Smooth muscle cell (in vitro differentiated cells): Measurements from ENCODE around the gene PAPSS2. TPM values are rescaled to one million over a fixed set of nuclear protein-coding genes. Genes with fewer than 3 reads are reported as not detected.

ENCODE experiments used
- DNase-seq: peaks from one replicate; lab custom pipeline; 2025; ENCODE audit not compliant: unreplicated experiment; lab: John Stamatoyannopoulos, UW
- H2AFZ ChIP-seq: fragments of 200-600 bp; sonication (generic); 2 replicates; pipeline ENCODE4 v1.6.0; 2016; ENCODE audit warnings: antibody characterized with exemption, low read depth, mild to moderate bottlenecking
- H3F3A ChIP-seq: fragments of 200-600 bp; sonication (generic); 2 replicates; pipeline ENCODE4 v1.6.0; 2017; ENCODE audit warnings: antibody characterized with exemption, low read depth
- H3K27ac ChIP-seq: fragments of 200-600 bp; sonication (generic); 2 replicates; pipeline ENCODE4 v1.5.1; 2016; ENCODE audit warnings: low read depth, mild to moderate bottlenecking
- H3K27me3 ChIP-seq: fragments of 200-600 bp; sonication (generic); 2 replicates; pipeline ENCODE4 v1.6.1; 2016; ENCODE audit warnings: low read depth, mild to moderate bottlenecking
- H3K36me3 ChIP-seq: fragments of 200-600 bp; sonication (generic); 2 replicates; pipeline ENCODE4 v1.5.1; 2016; ENCODE audit warnings: low read depth
- H3K4me1 ChIP-seq: fragments of 200-600 bp; sonication (generic); 2 replicates; pipeline ENCODE4 v1.5.1; 2016; ENCODE audit warnings: low read depth
- H3K4me2 ChIP-seq: fragments of 200-600 bp; sonication (generic); 2 replicates; pipeline ENCODE4 v1.6.0; 2016; ENCODE audit warnings: mild to moderate bottlenecking
- H3K4me3 ChIP-seq: fragments of 200-600 bp; sonication (generic); 2 replicates; pipeline ENCODE4 v1.5.1; 2016; ENCODE audit warnings: mild to moderate bottlenecking
- H3K79me2 ChIP-seq: fragments of 200-600 bp; sonication (generic); 2 replicates; pipeline ENCODE4 v1.6.0; 2016; ENCODE audit warnings: low read depth, mild to moderate bottlenecking
- H3K9ac ChIP-seq: fragments of 200-600 bp; sonication (generic); 2 replicates; pipeline ENCODE4 v1.6.0; 2016; ENCODE audit warnings: low read depth
- H3K9me3 ChIP-seq: fragments of 200-600 bp; sonication (generic); replicated peaks from 2 replicates; pipeline ENCODE4 v1.5.1; 2016; ENCODE audit warnings: low read depth
- H4K20me1 ChIP-seq: fragments of 200-600 bp; sonication (generic); 2 replicates; pipeline ENCODE4 v1.6.0; 2016; ENCODE audit warnings: low read depth
- WGBS: methylation state at CpG from one replicate; pipeline ENCODE4 v1.1.7; 2016; ENCODE audit warnings: low lambda C conversion rate; 5-methylcytosine and 5-hydroxymethylcytosine counted together
- polyA plus RNA-seq: library from polyadenylated mRNA; unstranded; fragments of >200 nt; fragmentation: Nextera tagmentation; extraction: Ambion mirVana; gene quantifications from 2 replicates; pipeline ENCODE4 v1.2.1, GENCODE V29; 2016
- total RNA-seq: library from RNA; depleted of rRNA; stranded (reverse); fragments of >200 nt; gene quantifications from 2 replicates; pipeline ENCODE4 v1.2.3, GENCODE V29; 2014
- TF ChIP-seq, protein P1 (sequence below): fragments of 200-600 bp; sonication (generic); IDR thresholded peaks from 2 replicates; pipeline ENCODE4 v1.5.1; 2017; ENCODE audit warnings: borderline replicate concordance, mild to moderate bottlenecking, antibody characterized with exemption; ENCODE audit not compliant: insufficient read depth, poor library complexity, severe bottlenecking

Gene PAPSS2
- total and polyA plus RNA-seq, 2 experiments from 2014 or later: 96.1 to 105 TPM

DNA sequence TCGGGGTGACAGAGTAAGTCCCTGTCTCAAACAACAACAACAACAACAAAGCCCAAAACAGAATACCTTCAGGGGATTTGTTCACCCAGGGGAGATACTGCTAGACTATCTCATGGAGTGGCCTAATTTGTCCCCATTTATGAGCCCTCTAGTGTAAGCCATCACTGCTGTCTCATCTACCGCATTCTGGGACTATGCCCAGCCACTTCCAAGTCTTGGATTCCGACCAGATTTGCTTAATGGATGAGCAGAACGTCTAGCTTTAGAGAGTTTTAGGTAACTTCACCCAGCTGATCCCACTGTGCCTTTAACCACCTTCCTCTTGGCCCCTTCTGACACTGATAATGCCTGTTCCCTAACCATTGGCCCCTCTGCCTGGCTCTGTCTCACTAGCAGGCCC is 47.1 kb downstream of the PAPSS2 start:
- peaks cover 9% of the 10 kb centered on the region for H3K79me2 ChIP-seq
- H4K20me1 ChIP-seq: peaks cover 76% of the 10 kb centered on the region
- H3K36me3 ChIP-seq: peaks cover 12% of the 10 kb centered on the region
- H3F3A ChIP-seq: no peaks in the 10 kb centered on the region
- no peaks in the 10 kb centered on the region for H3K27me3 ChIP-seq
- no peak overlapping the region for H2AFZ ChIP-seq
- H3K9me3 ChIP-seq: no peaks in the 10 kb centered on the region
- no peak overlapping the region for H3K27ac ChIP-seq
- TF ChIP-seq, protein P1, sequence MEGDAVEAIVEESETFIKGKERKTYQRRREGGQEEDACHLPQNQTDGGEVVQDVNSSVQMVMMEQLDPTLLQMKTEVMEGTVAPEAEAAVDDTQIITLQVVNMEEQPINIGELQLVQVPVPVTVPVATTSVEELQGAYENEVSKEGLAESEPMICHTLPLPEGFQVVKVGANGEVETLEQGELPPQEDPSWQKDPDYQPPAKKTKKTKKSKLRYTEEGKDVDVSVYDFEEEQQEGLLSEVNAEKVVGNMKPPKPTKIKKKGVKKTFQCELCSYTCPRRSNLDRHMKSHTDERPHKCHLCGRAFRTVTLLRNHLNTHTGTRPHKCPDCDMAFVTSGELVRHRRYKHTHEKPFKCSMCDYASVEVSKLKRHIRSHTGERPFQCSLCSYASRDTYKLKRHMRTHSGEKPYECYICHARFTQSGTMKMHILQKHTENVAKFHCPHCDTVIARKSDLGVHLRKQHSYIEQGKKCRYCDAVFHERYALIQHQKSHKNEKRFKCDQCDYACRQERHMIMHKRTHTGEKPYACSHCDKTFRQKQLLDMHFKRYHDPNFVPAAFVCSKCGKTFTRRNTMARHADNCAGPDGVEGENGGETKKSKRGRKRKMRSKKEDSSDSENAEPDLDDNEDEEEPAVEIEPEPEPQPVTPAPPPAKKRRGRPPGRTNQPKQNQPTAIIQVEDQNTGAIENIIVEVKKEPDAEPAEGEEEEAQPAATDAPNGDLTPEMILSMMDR: no peak
- H3K9ac ChIP-seq: no peak overlapping the region
- no peaks in the 10 kb centered on the region for H3K4me1 ChIP-seq
- no peak overlapping the region for H3K4me3 ChIP-seq
- no peak overlapping the region for H3K4me2 ChIP-seq
- WGBS: 94% methylated on average over 4 of the region's 4 CpGs
- DNase-seq: no peak

DNA sequence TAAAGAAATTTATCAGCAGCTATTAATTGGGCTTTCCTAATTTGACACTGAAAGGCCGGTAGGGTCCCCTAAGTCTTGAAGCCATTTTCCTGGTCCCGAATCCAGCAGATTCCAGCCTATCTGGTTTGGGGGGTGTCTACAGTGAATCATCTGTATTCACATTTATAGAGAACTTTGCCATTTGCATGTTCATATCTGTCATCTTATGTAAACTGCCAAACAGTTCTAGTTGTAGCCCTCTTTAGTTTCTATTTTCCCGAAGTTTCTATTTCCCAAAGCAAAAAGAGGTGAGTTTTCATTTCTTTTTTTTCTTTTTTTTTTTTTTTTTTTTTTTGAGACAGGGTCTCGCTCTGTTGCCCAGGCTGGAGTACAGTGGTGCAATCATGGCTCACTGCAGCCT is 47.6 kb downstream of the PAPSS2 start:
- H3K9me3 ChIP-seq: no peaks in the 10 kb centered on the region
- H3K79me2 ChIP-seq: peaks cover 9% of the 10 kb centered on the region
- H3K27ac ChIP-seq: no peak overlapping the region
- H3K4me1 ChIP-seq: no peaks in the 10 kb centered on the region
- TF ChIP-seq, protein P1: no peak
- H3K9ac ChIP-seq: no peak overlapping the region
- no peaks in the 10 kb centered on the region for H3K27me3 ChIP-seq
- H3K4me2 ChIP-seq: no peak overlapping the region
- H3K4me3 ChIP-seq: no peak overlapping the region
- 94% methylated on average over 4 of the region's 4 CpGs for WGBS
- peaks cover 12% of the 10 kb centered on the region for H3K36me3 ChIP-seq
- no peaks in the 10 kb centered on the region for H3F3A ChIP-seq
- no peak overlapping the region for H2AFZ ChIP-seq
- H4K20me1 ChIP-seq: peaks cover 71% of the 10 kb centered on the region
- DNase-seq: no peak

DNA sequence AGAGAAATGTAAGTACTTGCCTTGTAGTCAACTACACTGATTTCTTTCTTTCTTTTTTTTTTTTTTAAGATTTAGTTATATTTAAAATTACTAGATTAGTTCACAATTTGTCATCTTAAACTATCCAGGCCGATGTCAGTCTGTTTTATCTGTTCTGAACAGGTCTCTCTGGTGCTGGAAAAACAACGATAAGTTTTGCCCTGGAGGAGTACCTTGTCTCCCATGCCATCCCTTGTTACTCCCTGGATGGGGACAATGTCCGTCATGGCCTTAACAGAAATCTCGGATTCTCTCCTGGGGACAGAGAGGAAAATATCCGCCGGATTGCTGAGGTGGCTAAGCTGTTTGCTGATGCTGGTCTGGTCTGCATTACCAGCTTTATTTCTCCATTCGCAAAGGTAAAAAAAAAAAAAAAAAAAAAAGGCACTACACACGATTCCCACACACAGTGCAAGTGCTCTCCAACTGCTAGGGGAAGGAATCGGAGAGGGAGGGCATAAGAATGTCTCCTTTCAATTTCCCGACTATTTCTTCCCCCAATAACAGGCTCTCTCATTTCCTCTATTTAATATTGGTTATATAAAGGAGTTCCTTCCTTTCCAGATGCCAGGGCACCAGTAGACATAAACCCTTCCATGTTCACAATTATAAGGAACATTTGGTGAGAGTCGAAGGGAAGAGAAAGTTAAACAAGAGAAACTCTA is 53.4 kb downstream of the PAPSS2 start:
- Histone ChIP-seq H3F3A (no peaks in the 10 kb centered on the region), H3K9me3 (no peaks in the 10 kb centered on the region), H3K79me2 (peaks cover 5% of the 10 kb centered on the region), H3K4me2 (no peak overlapping the region), H2AFZ (no peak overlapping the region), H3K27me3 (no peaks in the 10 kb centered on the region), H3K4me3 (no peak overlapping the region), H3K9ac (no peak overlapping the region), H4K20me1 (peaks cover 18% of the 10 kb centered on the region), H3K4me1 (no peaks in the 10 kb centered on the region), H3K36me3 (peaks cover 37% of the 10 kb centered on the region), H3K27ac (no peak overlapping the region)
- TF ChIP-seq, protein P1: no peak
- WGBS: 94% methylated on average over 11 of the region's 11 CpGs
- DNase-seq: no peak

DNA sequence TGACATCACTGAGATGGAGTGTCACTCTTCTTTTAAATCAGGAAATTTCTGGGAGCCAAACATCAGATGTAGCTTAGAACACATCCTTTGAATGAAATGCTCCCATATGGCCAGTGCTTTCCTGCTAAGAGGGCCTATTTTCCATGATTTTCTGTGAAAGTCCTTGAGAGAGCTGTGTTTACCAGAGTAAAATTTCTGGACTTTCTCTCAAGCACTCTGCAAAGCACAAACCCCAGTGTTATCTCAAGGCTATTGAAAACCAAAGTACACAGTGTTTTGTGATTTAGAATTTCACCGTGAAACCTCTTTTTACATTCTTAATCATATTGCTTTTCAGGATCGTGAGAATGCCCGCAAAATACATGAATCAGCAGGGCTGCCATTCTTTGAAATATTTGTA is 54.0 kb downstream of the PAPSS2 start:
- Histone ChIP-seq H3K4me2 (no peak overlapping the region), H3K36me3 (peaks cover 37% of the 10 kb centered on the region), H3K79me2 (no peaks in the 10 kb centered on the region), H3K4me3 (no peak overlapping the region), H3F3A (no peaks in the 10 kb centered on the region), H4K20me1 (peaks cover 14% of the 10 kb centered on the region), H3K4me1 (no peaks in the 10 kb centered on the region), H3K9ac (no peak overlapping the region), H2AFZ (no peak overlapping the region), H3K27ac (no peak overlapping the region), H3K9me3 (no peaks in the 10 kb centered on the region), H3K27me3 (no peaks in the 10 kb centered on the region)
- WGBS: 78% methylated on average over 3 of the region's 3 CpGs
- no peak for DNase-seq
- TF ChIP-seq, protein P1: no peak
